Measurements from ENCODE around the gene TBL1X.

The TBL1X gene

GRCh38 chrX:9619133-9619532 is 154.3 kb downstream of the TBL1X start:
- in situ Hi-C loops (cut with MboI; ENCODE audit: low sequenced_read_pairs), result no loop called here

DNA sequence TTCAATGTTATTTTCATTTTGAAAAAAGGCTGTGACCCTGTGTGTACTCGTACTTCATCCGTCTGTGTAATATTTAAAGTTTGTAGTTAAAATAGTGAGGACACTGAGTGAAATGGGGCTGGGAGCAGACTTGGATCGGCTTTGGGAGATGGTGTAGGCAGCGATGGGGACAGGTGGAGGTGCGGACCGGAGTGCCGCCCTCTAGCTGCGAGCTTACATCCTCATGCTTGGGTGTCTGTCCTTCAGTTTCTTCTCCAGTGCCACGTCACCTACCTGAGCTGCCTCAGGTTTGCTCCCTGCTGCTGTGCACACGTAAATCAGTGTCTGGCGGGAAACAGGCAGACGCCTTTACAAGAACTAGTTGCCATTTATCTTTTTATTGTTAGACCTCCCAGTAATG is 154.7 kb downstream of the TBL1X start:
- in situ Hi-C loops (cut with MboI; ENCODE audit: low sequenced_read_pairs), result no loop called here

DNA sequence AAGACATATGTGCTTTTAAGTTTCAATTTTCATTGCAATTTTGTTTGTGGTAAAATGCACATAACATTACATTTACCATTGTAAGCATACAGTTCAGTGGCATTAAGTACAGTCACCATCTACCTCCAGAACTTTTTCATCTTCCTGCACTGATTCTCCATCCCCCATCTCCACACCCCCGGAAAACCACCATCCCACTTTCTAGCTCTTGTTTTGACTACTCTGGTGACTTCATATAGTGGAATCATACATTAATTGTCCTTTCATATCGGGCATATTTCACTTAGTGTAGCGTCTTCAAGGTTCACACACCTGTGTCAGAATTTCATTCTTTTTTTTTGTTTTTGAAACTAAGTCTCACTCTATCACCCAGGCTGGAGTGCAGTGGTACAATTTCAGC is 157.3 kb downstream of the TBL1X start:
- in situ Hi-C loops (cut with MboI; ENCODE audit: low sequenced_read_pairs), result no loop called here

GRCh38 chrX:9626379-9626778 is 161.5 kb downstream of the TBL1X start:
- in situ Hi-C loops (cut with MboI; ENCODE audit: low sequenced_read_pairs), result no loop called here

- in situ Hi-C loops (cut with MboI; ENCODE audit: low sequenced_read_pairs), result no loop called here
Measured at GRCh38 chrX:9627922-9628321, 163.1 kb downstream of the TBL1X start.

DNA sequence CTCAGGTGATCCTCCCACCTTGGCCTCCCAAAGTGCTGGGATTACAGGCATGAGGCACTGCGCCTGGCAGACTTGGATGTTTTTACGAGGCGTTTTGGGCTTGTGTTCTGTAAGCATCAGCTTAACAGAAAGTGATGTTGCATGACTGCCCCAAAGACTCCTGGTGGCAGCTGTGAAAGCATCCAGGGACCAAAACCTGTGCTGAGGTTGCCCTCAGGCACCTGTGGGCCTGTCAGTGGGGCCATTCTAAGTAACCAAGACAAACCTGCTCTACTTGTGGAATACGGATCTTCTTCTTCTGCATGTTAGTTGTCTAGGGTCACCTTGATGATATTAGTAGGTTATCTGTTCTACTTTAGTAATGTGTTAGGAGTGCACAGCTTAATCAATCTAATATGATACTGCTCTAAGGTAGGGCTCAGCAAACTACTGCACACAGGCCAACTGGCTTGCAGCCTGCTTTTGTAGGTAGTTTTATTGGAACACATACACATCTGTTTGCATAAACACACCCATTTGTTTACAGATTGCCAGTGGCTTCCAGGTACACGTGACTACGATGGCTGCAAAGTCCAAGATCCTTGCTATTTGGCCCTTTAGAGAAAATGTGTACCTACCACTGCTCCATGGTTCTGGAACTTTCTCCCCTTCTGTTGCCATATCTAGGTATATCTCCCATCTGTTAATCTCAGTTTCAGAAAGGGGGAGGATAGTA is 164.1 kb downstream of the TBL1X start:
- in situ Hi-C loops (cut with MboI; ENCODE audit: low sequenced_read_pairs), result no loop called here

- in situ Hi-C loops (cut with MboI; ENCODE audit: low sequenced_read_pairs), result no loop called here
Measured at GRCh38 chrX:9634551-9634950, 169.7 kb downstream of the TBL1X start.

DNA sequence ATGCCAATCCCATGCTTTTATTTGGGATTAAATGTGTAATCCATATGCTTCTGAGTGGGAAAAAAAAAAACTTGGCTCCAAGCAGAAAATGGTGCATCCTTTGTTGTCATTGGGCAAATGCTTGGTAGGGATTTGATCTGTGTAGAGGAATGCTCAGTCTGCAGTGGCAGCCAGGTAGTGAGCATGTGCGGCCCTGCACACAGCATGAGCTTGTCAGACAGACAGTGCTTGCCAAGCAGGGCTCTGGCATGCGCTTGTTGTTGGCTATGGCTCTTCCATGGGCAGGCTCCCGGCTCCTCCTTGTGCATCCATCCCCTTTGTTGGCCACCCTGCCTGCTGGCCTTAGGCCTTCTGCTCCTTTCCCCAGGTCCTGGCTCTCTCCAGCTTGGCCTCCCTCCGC is 170.5 kb downstream of the TBL1X start:
- in situ Hi-C loops (cut with MboI; ENCODE audit: low sequenced_read_pairs), result no loop called here

GRCh38 chrX:9635803-9636202 is 170.9 kb downstream of the TBL1X start:
- in situ Hi-C loops (cut with MboI; ENCODE audit: low sequenced_read_pairs), result no loop called here

GRCh38 chrX:9638871-9639270 is 174.0 kb downstream of the TBL1X start:
- in situ Hi-C loops (cut with MboI; ENCODE audit: low sequenced_read_pairs), result no loop called here

GRCh38 chrX:9642270-9642995 is 177.6 kb downstream of the TBL1X start:
- in situ Hi-C loops (cut with MboI; ENCODE audit: low sequenced_read_pairs), result no loop called here

- in situ Hi-C loops (cut with MboI; ENCODE audit: low sequenced_read_pairs), result no loop called here
Measured at GRCh38 chrX:9643807-9644206, 178.9 kb downstream of the TBL1X start.

- in situ Hi-C loops (cut with MboI; ENCODE audit: low sequenced_read_pairs), result no loop called here
Measured at GRCh38 chrX:9644335-9644734, 179.5 kb downstream of the TBL1X start.

DNA sequence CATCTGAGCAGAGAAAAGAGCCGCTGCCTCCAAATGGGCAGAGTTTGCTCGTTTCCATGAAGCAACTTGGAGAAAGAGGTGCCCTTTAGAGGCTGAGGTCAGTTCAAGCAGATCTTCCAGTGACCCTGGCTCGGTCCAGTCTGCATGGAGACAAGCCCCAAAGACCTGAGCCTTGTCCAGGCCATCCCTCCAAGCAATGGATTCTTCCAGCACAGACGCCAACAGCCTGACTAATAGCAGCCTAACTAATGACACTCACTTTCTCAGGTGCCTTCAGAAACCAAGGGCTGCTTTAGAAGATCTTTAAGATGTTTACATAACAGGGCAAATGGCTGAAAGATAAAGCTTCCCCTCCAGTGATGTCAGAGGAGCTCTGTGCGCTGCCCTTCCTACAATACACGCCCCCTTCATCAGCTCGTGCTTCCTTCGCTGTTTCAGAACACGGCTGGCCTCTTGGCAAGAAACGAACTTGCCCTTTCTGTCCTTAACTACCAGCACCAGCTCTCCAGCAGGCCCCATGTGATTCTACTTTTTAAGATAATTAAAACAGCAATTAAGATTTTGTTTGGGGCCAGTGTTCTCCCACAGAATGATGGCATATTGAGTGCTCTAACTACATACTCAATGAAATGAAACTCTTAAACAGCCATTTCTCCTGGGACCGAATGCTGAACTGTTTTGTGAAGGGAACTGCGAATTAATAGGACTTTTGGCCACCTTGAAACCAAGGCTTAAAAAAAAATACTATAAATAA is 181.8 kb downstream of the TBL1X start:
- in situ Hi-C loops (cut with MboI; ENCODE audit: low sequenced_read_pairs), result no loop called here

- in situ Hi-C loops (cut with MboI; ENCODE audit: low sequenced_read_pairs), result no loop called here
Measured at GRCh38 chrX:9647431-9647830, 182.6 kb downstream of the TBL1X start.

- in situ Hi-C loops (cut with MboI; ENCODE audit: low sequenced_read_pairs), result no loop called here
Measured at GRCh38 chrX:9650091-9650490, 185.2 kb downstream of the TBL1X start.

GRCh38 chrX:9651737-9652136 is 186.9 kb downstream of the TBL1X start:
- in situ Hi-C loops (cut with MboI; ENCODE audit: low sequenced_read_pairs), result no loop called here

DNA sequence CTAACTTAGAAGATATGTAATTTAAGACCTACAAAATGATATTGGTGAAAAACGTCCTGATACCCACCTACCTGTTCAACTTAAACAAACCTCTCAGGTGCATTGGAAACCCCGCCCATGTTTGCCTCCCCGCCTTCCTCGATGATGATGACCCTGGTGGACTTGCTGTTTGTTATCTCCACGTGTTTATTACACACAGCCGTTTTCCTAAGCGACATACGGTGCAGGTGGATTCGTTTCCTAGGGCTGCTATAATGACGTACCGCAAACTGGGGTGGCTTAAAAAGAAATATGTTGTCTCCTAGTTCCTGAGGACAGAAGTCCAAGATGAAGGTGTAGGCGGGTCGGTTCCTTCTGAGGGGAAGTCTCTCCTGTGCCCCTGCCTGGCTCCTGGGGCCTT is 190.1 kb downstream of the TBL1X start:
- in situ Hi-C loops (cut with MboI; ENCODE audit: low sequenced_read_pairs), result no loop called here

DNA sequence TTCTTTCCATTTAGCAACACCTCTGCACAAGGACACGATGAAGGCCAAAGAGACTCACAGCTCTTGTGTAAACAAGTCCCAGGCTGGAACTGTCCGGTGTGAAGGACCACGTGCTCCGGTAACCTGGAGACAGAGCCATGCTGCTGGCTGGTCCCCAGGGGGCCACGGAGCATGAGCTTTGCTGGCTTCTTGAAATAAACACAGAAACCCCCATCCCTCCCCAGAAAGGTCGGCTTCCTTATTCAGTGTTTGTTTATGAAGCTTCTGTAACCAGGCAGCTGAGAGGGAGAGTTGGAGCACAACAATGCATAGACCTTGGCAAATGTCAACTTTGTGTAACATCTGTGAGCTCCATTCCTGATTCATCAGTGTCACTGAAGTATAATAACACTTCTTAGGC is 191.4 kb downstream of the TBL1X start:
- in situ Hi-C loops (cut with MboI; ENCODE audit: low sequenced_read_pairs), result no loop called here

DNA sequence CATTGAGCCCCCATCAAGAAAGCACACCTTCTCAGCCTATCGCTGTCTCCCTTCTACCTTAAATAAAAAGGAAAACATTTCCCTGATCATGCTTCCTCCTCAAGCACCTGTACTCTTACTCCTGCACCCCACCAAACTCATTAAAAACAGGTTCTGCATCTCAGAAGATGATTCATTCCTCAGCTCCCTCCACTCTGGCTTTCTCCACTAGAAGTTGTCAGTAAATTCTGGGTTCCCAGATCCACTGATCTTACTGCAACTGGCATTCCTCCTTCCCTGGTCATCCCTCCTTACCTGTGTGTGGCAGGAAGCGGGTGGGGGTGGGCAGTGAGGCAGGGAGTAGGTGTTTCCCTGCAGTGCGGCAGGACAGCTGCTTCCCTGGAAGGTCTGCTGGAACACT is 192.0 kb downstream of the TBL1X start:
- in situ Hi-C loops (cut with MboI; ENCODE audit: low sequenced_read_pairs), result no loop called here

DNA sequence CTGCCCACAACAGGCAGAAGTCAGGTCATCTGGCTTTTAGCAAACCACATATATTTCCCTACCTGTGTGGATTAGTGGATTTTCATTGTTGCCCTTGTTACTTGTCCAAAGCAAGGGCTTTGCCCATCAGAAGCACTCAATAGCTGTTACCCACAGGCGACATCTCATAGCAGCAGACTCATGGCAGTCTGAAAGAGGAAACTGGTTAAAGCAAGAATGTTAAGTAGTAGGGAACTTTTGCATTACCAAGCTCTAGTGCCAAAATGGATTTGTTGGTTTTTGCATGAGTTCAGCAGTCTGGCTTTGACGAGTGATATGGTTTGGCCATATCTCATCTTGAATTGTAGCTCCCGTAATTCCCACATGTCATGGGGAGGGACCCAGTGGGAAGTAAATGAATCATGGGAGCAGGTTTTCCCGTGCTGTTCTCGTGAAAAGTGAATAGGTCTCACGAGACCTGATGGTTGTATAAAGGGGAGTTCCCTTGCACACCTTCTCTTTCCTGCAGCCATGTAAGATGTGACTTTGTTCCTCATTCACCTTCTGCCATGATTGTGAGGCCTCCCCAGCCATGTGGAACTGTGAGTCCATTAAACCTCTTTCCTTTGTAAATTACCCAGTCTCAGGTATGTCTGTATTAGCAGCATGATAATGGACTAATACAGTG is 192.9 kb downstream of the TBL1X start:
- in situ Hi-C loops (cut with MboI; ENCODE audit: low sequenced_read_pairs), result no loop called here

All from HL-60/S4 treated with retinoic acid at 250 ng/mL for 4 days and 3 days (cell line).